H1 (cell line): Measurements from ENCODE around the gene PIANP. TPM values are rescaled to one million over a fixed set of nuclear protein-coding genes. Genes with fewer than 3 reads are reported as not detected.

Source experiments
- CTCF ChIA-PET: fragments of 300-600 bp; sonication (Branson Sonifier 250); formaldehyde crosslinking; loops from one replicate; lab custom pipeline; 2021; ENCODE audit not compliant: partially characterized antibody; lab: Charles Lee
- POLR2A ChIA-PET: fragments of 300-600 bp; sonication (Branson Sonifier 250); formaldehyde crosslinking; loops from one replicate; lab custom pipeline; 2021; ENCODE audit warnings: inconsistent platforms; ENCODE audit not compliant: partially characterized antibody; lab: Charles Lee
- DNase-seq, 2 experiments: peaks; one replicate each; pipeline versions ENCODE4 v3.0.0 to v3.0.0-alpha.2; 2010 to 2022; ENCODE audit warnings: low spot score in 2 of 2, low read depth in 1 of 2, mixed read lengths in 1 of 2
- FAIRE-seq: peaks from 2 replicates; lab custom pipeline; 2011; peaks lifted over from hg19 to GRCh38; lab: Jason Lieb, UNC
- H2AFZ ChIP-seq: 2 replicates; pipeline ENCODE4 v1.8.1; 2012; ENCODE audit warnings: low read length, inconsistent platforms
- H2AK5ac ChIP-seq: 2 replicates; pipeline ENCODE4 v1.6.1; 2013; ENCODE audit warnings: low read depth, low read length
- H2BK120ac ChIP-seq: replicated peaks from 2 replicates; pipeline ENCODE3; 2013; ENCODE audit warnings: low read depth, low read length, inconsistent platforms
- H2BK12ac ChIP-seq: 2 replicates; pipeline ENCODE4 v1.6.1; 2013; ENCODE audit warnings: low read depth, low read length
- H2BK15ac ChIP-seq: 2 replicates; pipeline ENCODE4 v1.6.1; 2013; ENCODE audit warnings: low read length
- H2BK20ac ChIP-seq: 2 replicates; pipeline ENCODE4 v1.6.1; 2013; ENCODE audit warnings: low read length
- H2BK5ac ChIP-seq: 2 replicates; pipeline ENCODE4 v1.6.1; 2013; ENCODE audit warnings: low read depth, low read length
- H3K14ac ChIP-seq: 2 replicates; pipeline ENCODE4 v1.6.1; 2013; ENCODE audit warnings: inconsistent platforms; ENCODE audit not compliant: insufficient read length
- H3K18ac ChIP-seq: 2 replicates; pipeline ENCODE4 v1.6.1; 2013; ENCODE audit warnings: low read length; ENCODE audit errors: extremely low read depth
- H3K23ac ChIP-seq: 2 replicates; pipeline ENCODE4 v1.6.1; 2013; ENCODE audit warnings: inconsistent platforms; ENCODE audit not compliant: insufficient read length
- H3K23me2 ChIP-seq: 2 replicates; pipeline ENCODE4 v1.6.1; 2013; ENCODE audit warnings: low read depth, low read length
- H3K27ac ChIP-seq: 2 replicates; pipeline ENCODE4 v1.6.1; 2011; ENCODE audit warnings: low read depth, low read length, inconsistent platforms
- H3K27me3 ChIP-seq, 4 experiments: replicated peaks in 1 of 4; 1 replicate in 1 of 4; 2 replicates in 3 of 4; pipeline versions ENCODE4 v1.6.1 to v1.8.1; 2011 to 2013; ENCODE audit warnings: low read length in 3 of 4, mild to moderate bottlenecking in 3 of 4, inconsistent platforms in 2 of 4, mixed read lengths in 2 of 4, moderate library complexity in 1 of 4; ENCODE audit not compliant: control insufficient read depth in 3 of 4, insufficient read depth in 3 of 4; ENCODE audit errors: extremely low read depth in 1 of 4
- H3K36me3 ChIP-seq, 4 experiments: 2 replicates each; pipeline versions ENCODE4 v1.6.1 to v1.8.1; 2011 to 2013; ENCODE audit warnings: mild to moderate bottlenecking in 4 of 4, low read length in 3 of 4, moderate library complexity in 2 of 4, control low read depth in 1 of 4, inconsistent platforms in 1 of 4; ENCODE audit not compliant: insufficient read depth in 4 of 4, control insufficient read depth in 2 of 4
- H3K4ac ChIP-seq: replicated peaks from 2 replicates; pipeline ENCODE3; 2013; ENCODE audit warnings: low read length, low read depth, mixed read lengths, inconsistent platforms; ENCODE audit not compliant: insufficient read length
- H3K4me1 ChIP-seq, 4 experiments: replicated peaks in 1 of 4; 1 replicate in 1 of 4; 2 replicates in 3 of 4; pipeline versions ENCODE4 v1.6.1 to v1.8.1; 2011 to 2013; ENCODE audit warnings: low read length in 3 of 4, inconsistent platforms in 2 of 4, mixed read lengths in 1 of 4; ENCODE audit not compliant: insufficient read depth in 4 of 4, control insufficient read depth in 3 of 4
- H3K4me2 ChIP-seq, 2 experiments: 2 replicates each; pipeline versions ENCODE4 v1.6.1 to v1.8.1; 2011 to 2013; ENCODE audit warnings: low read depth in 2 of 2, low read length in 2 of 2, control low read depth in 1 of 2, inconsistent platforms in 1 of 2, mild to moderate bottlenecking in 1 of 2; ENCODE audit not compliant: insufficient read depth in 1 of 2
- H3K4me3 ChIP-seq, 4 experiments: fragments of 200-600, 300-600 bp in 1 of 4; sonication (generic), shearing (Covaris generic), sonication (Bioruptor Twin) in 1 of 4; 2 replicates each; pipeline versions ENCODE4 v1.5.1 to v1.8.1; 2011 to 2016; ENCODE audit warnings: low read length in 4 of 4, low read depth in 3 of 4, control low read depth in 2 of 4, inconsistent platforms in 2 of 4, mild to moderate bottlenecking in 2 of 4, mixed read lengths in 1 of 4, moderate library complexity in 1 of 4; ENCODE audit not compliant: insufficient read depth in 2 of 4; ENCODE audit errors: extremely low read depth in 1 of 4
- H3K56ac ChIP-seq: replicated peaks from 2 replicates; pipeline ENCODE3; 2013; ENCODE audit warnings: low read depth, mild to moderate bottlenecking, mixed read lengths, low read length, inconsistent platforms; ENCODE audit not compliant: insufficient read length
- H3K79me1 ChIP-seq: 2 replicates; pipeline ENCODE4 v1.6.1; 2013; ENCODE audit warnings: low read depth, low read length, control low read depth
- H3K79me2 ChIP-seq, 2 experiments: 2 replicates each; pipeline versions ENCODE4 v1.6.1 to v1.8.1; 2012 to 2013; ENCODE audit warnings: low read length in 2 of 2, mild to moderate bottlenecking in 2 of 2, inconsistent platforms in 1 of 2; ENCODE audit not compliant: insufficient read depth in 2 of 2, control insufficient read depth in 1 of 2
- H3K9ac ChIP-seq, 4 experiments: replicated peaks in 1 of 4; 1 replicate in 1 of 4; 2 replicates in 3 of 4; pipeline versions ENCODE4 v1.6.1 to v1.8.1; 2011 to 2013; ENCODE audit warnings: low read depth in 3 of 4, low read length in 3 of 4, control low read depth in 2 of 4, mild to moderate bottlenecking in 2 of 4, moderate library complexity in 2 of 4, inconsistent platforms in 1 of 4; ENCODE audit errors: extremely low read depth in 1 of 4
- H3K9me3 ChIP-seq, 2 experiments: 2 replicates each; pipeline versions ENCODE4 v1.6.1 to v1.8.1; 2012 to 2013; ENCODE audit warnings: mild to moderate bottlenecking in 2 of 2, moderate library complexity in 2 of 2, control low read depth in 1 of 2, inconsistent platforms in 1 of 2, low read depth in 1 of 2, low read length in 1 of 2, mixed read lengths in 1 of 2; ENCODE audit not compliant: insufficient read depth in 2 of 2
- H4K20me1 ChIP-seq, 2 experiments: replicated peaks in 1 of 2; 2 replicates each; pipeline versions ENCODE3 to v1.8.1; 2011 to 2013; ENCODE audit warnings: inconsistent platforms in 2 of 2, low read length in 2 of 2, mild to moderate bottlenecking in 1 of 2; ENCODE audit not compliant: insufficient read depth in 2 of 2, control insufficient read depth in 1 of 2
- H4K5ac ChIP-seq: 2 replicates; pipeline ENCODE4 v1.6.1; 2013; ENCODE audit warnings: low read length, low read depth, mixed read lengths, inconsistent platforms; ENCODE audit not compliant: insufficient read length
- H4K8ac ChIP-seq: 2 replicates; pipeline ENCODE4 v1.8.0; 2013; ENCODE audit warnings: mild to moderate bottlenecking, moderate library complexity, low read length, inconsistent platforms; ENCODE audit not compliant: insufficient read depth; ENCODE audit errors: extremely low read depth
- H4K91ac ChIP-seq: replicated peaks from 2 replicates; pipeline ENCODE3; 2013; ENCODE audit warnings: low read length, mixed read lengths, inconsistent platforms; ENCODE audit not compliant: insufficient read length
- ASH2L ChIP-seq: fragments of 200-600, 300-600 bp; sonication (generic); IDR thresholded peaks from one replicate; pipeline ENCODE4 v1.7.1; 2017; ENCODE audit warnings: low read length
- CBX8 ChIP-seq: fragments of 300-800, 300-1000 bp; sonication (generic); IDR thresholded peaks from 2 replicates; pipeline ENCODE4 v1.7.1; 2016; ENCODE audit warnings: low read depth, low read length, borderline replicate concordance
- CTCF ChIP-seq, 3 experiments: IDR thresholded peaks; 1 replicate in 2 of 3; 2 replicates in 1 of 3; pipeline versions ENCODE4 v1.5.1 to v1.6.1; 2011; ENCODE audit warnings: low read length in 3 of 3, mild to moderate bottlenecking in 3 of 3, inconsistent platforms in 2 of 3, low read depth in 1 of 3, moderate library complexity in 1 of 3; ENCODE audit not compliant: insufficient read depth in 1 of 3; ENCODE audit errors: control extremely low read depth in 1 of 3
- GTF2F1 ChIP-seq: IDR thresholded peaks from 2 replicates; pipeline ENCODE4 v1.6.1; 2012; ENCODE audit warnings: low read depth, low read length, improper control_type of control experiment, borderline replicate concordance
- KDM4A ChIP-seq: IDR thresholded peaks from one replicate; pipeline ENCODE4 v1.7.1; 2012; ENCODE audit warnings: low read depth, mild to moderate bottlenecking, moderate library complexity, low read length, inconsistent platforms; ENCODE audit not compliant: severe bottlenecking
- MAFK ChIP-seq: IDR thresholded peaks from 2 replicates; pipeline ENCODE4 v1.6.1; 2012; ENCODE audit warnings: low read depth, mild to moderate bottlenecking, improper control_type of control experiment, low read length
- POLR2A ChIP-seq, 2 experiments: IDR thresholded peaks; 1 replicate in 1 of 2; 2 replicates in 1 of 2; pipeline ENCODE4 v1.6.1; 2011; ENCODE audit warnings: low read depth in 2 of 2, low read length in 2 of 2, mild to moderate bottlenecking in 2 of 2; ENCODE audit errors: control extremely low read depth in 1 of 2
- RNF2 ChIP-seq: fragments of 200-900, 300-1000 bp; sonication (generic); IDR thresholded peaks from 2 replicates; pipeline ENCODE4 v1.7.1; 2016; ENCODE audit warnings: borderline replicate concordance, low read depth, mild to moderate bottlenecking, antibody characterized with exemption, low read length; ENCODE audit not compliant: poor library complexity, severe bottlenecking; ENCODE audit errors: missing control alignments
- ZNF274 ChIP-seq: IDR thresholded peaks from 2 replicates; pipeline ENCODE4 v1.7.0; 2012; ENCODE audit warnings: low read length, borderline replicate concordance; ENCODE audit errors: extremely low read depth
- WGBS, 2 experiments: shearing (Covaris generic) in 1 of 2; methylation state at CpG; one replicate each; pipeline versions ENCODE4 v1.1.6 to v1.1.7; 2013 to 2015; ENCODE audit warnings: low lambda C conversion rate in 2 of 2, mixed read lengths in 2 of 2, inconsistent platforms in 1 of 2, low coverage in 1 of 2, missing lambda C conversion rate in 1 of 2; ENCODE audit not compliant: insufficient replicate concordance in 2 of 2, insufficient coverage in 1 of 2, insufficient read length in 1 of 2; ENCODE audit errors: extremely low coverage in 1 of 2, missing lambda C conversion rate in 1 of 2; 5-methylcytosine and 5-hydroxymethylcytosine counted together
- polyA plus RNA-seq, 7 experiments: library from polyadenylated mRNA; depleted of rRNA in 3 of 7; stranded (reverse) in 5 of 7; unstranded in 2 of 7; fragments of >200 nt in 5 of 7; fragments of 200-250 nt in 2 of 7; gene quantifications; 1 replicate in 5 of 7; 2 replicates in 1 of 7; 4 replicates in 1 of 7; pipeline versions ENCODE4 v1.2.1 to v1.2.3, GENCODE V29; 2011 to 2013; ENCODE audit warnings: missing spikeins in 2 of 7, mixed read lengths in 2 of 7
- total RNA-seq: library from RNA; stranded (reverse); fragmentation: NEBNext Ultra II Directional; extraction: Animal tissue kit (Norgen Biotek cat#: 25700); gene quantifications from 2 replicates; pipeline ENCODE4 v1.2.1, GENCODE V29; 2021

The PIANP gene
- total and polyA plus RNA-seq, 2 of the 8 experiments (the other 6 are each of a cell fraction or from before 2014, with no cell fraction given): 6.3 to 9.8 TPM

GRCh38 chr12:6695313-6696045, 5.1 kb downstream of the PIANP start:
- H3K23ac ChIP-seq: no peak overlapping the region
- no peak for DNase-seq
- no peaks in the 10 kb centered on the region; the same call in 1 of the 2 replicates for H3K79me1 ChIP-seq
- H3K4me3 ChIP-seq: no peak overlapping the region
- no peak overlapping the region for H2AFZ ChIP-seq
- peaks cover 0 to 6% (median 4%) of the 10 kb centered on the region in 4 experiments; a peak in 2 of 7 replicates for H3K27me3 ChIP-seq
- H3K27ac ChIP-seq: no peak overlapping the region
- H2BK12ac ChIP-seq: no peak overlapping the region
- H2BK5ac ChIP-seq: no peak overlapping the region
- H4K91ac ChIP-seq: no peak overlapping the region
- FAIRE-seq: no peak
- no peak overlapping the region for H4K5ac ChIP-seq
- H3K79me2 ChIP-seq: no peaks in the 10 kb centered on the region
- no peak overlapping the region for H3K4ac ChIP-seq
- peaks cover 0 to 4% (median 2%) of the 10 kb centered on the region in 4 experiments; a peak in 1 of 7 replicates for H3K4me1 ChIP-seq
- CTCF ChIA-PET: interaction anchor here (0.6 to 4.5 kb wide), 16 partner anchors 11 to 249 kb away, joined by 3 to 39 read pairs (median 4); partner anchors contain the start of genes C12orf57, LPAR5 and RNU7-1
- H3K23me2 ChIP-seq: peaks cover 11% of the 10 kb centered on the region
- H3K4me2 ChIP-seq: no peak overlapping the region
- H3K14ac ChIP-seq: no peak overlapping the region
- no peak overlapping the region for H3K56ac ChIP-seq
- H4K8ac ChIP-seq: no peak overlapping the region; the same call in 1 of the 2 replicates
- no peak overlapping the region for H3K18ac ChIP-seq
- no peaks in the 10 kb centered on the region for H3K9me3 ChIP-seq
- POLR2A ChIA-PET: interaction anchor here (0.7 to 2.2 kb wide), 9 partner anchors 20 to 327 kb away, joined by 3 to 11 read pairs (median 5); partner anchors contain the start of gene GAPDH
- no peak overlapping the region for H2BK120ac ChIP-seq
- no peak overlapping the region for H2BK15ac ChIP-seq
- no peak overlapping the region for H2AK5ac ChIP-seq
- H3K9ac ChIP-seq: no peak overlapping the region
- WGBS, 2 experiments: 91% methylated on average over 11 of the region's 11 CpGs; no CpG with 5 or more reads in 1 of the 2 experiments
- H2BK20ac ChIP-seq: no peak overlapping the region
- H3K36me3 ChIP-seq: peaks cover 0 to 3% (median 1%) of the 10 kb centered on the region in 4 experiments; a peak in 1 of 8 replicates
- H4K20me1 ChIP-seq: no peaks in the 10 kb centered on the region
- TF ChIP-seq MAFK (no peak), RNF2 (no peak), CBX8 (no peak), ZNF274 (no peak), ASH2L (no peak), CTCF (IDR thresholded peaks at IDR 0.05; ENCODE audit: control extremely low read depth in 1 of 3, insufficient read depth in 1 of 3, low read depth in 1 of 3, low read length in 3 of 3) (no peak), GTF2F1 (no peak), POLR2A (IDR thresholded peaks at IDR 0.05; ENCODE audit: control extremely low read depth in 1 of 2, low read depth in 2 of 2, low read length in 2 of 2) (no peak), KDM4A (no peak)
